GM20431 (cell line): ENCODE data around the gene TTF2.
"Not testable (repeated sequence)": the region's sequence is repeated elsewhere in the genome, so short reads cannot be mapped to it uniquely, and the experiment has no call there.

Source experiments
- in situ Hi-C: fragments of 300-500 bp; cut with MseI, MboI; formaldehyde crosslinking; loops from one replicate; pipeline ENCODE4 v1.15.0; 2020; ENCODE audit warnings: low sequenced_read_pairs; ENCODE audit not compliant: unreplicated experiment

TTF2 gene

DNA sequence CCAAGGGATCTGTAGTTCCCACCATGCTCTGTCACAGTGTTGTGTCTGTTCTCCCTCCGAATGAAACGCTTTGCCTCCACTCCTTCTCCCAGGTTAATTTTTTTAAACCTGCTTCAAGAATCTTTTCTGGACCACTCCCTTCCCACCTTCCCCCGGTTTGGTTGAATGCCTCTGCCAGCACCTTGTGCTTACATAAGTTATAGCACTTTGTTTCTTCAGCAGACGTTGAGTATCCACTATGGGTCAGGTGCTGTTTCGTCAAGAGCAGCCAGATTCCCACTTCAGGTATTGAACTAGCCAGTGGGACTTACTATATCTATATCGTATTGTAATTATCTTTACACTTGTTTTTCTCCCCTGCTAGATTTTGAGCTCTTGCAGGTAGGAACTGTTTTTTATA lies 27.6 kb downstream of the TTF2 start:
- in situ Hi-C loops, result no loop called here

DNA sequence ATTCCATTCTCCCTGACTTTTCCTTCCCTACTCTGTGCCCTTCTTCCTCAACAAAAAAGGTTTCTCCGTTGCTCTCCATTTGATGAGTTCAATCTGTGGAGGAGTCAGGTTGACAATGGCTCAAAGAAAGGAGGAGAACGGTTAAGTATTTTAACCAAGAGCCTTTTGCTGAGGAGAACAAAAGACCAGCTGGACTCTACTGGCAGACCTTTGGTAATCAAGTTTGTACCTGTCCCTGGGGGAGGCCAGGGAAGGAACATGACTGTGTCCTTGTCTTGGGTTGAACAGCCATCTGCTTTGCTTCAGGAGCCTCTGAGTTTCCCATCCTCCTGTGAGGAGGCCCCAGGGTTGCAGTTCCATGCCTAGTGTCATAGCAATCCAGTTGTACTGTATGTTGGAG lies 29.9 kb downstream of the TTF2 start:
- in situ Hi-C loops, result no loop called here

DNA sequence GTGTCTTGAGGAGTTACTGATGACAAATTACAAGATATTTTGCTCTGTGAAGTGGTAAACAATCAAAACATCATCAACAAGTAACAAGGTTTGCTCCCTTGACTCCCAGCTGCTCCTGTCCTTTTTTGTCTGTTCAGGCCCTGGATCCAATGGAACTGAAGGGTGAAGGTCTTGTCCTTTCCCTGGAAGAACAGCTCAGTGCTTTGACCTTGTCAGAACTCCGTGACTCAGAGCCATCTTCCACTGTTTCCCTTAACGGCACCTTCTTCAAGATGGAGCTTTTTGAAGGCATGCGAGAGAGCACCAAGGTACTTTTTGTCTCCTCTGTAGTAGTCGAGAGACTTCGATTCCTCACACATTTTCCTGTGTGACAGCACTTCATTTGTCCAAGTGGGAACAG lies 32.5 kb downstream of the TTF2 start:
- in situ Hi-C loops, result no loop called here

DNA sequence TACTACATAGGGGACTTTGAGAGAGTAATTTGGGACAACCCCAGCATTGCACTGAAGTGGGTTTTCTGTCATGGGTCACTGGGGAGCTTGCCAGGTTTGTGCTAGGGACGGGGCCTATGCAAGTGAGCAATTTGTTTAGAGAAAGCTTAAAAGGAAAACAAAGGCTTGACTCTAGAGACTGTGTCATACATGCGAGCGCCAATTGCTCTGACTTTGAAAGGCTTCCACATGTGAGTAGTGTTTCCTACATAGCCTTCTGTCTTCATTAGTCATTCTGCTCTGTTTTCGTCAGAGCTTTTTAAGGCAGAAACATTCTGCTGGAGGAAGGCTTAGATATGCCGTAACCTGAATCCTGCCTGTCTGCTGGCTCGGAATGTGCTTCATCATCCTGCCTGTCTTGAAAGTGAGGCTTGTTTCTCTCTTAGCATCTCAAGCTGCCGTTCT lies 33.0 kb downstream of the TTF2 start:
- in situ Hi-C loops, result no loop called here

DNA sequence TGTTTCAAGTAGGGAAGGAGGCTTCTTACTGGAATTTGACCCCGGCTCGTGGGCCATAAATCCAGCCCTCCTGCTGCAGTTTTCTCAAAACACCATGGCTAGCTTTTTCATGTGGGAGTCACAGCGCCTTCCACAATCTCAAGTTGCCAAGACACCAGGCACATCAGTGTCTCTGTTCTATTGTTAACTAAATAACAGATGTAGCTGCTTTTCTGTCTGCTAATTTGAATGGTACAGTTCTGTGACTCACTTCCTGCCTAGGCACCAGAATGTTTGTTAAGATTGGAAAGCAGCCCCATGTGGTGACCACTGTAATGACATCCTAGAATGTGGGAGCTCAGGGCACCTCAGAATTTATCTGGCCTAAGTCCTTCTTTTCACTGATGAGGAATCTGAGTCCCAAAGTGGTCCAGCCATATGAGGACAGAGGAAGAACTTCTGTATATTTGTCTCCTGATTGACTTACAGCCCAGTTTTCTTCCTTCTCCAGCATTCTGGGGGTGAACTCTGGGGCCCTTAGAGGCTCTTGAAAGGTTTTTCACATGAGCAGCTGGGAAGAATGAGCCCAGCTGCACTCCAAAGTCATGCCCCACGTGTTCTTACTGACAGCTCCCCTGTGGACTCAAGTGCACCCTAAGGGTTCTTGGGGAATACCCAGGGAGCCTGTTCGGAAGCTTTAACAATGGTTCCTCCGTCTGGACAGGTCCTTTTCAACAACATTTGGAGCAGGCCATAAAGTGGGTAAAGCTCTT lies 33.9 kb downstream of the TTF2 start:
- in situ Hi-C loops, result no loop called here

DNA sequence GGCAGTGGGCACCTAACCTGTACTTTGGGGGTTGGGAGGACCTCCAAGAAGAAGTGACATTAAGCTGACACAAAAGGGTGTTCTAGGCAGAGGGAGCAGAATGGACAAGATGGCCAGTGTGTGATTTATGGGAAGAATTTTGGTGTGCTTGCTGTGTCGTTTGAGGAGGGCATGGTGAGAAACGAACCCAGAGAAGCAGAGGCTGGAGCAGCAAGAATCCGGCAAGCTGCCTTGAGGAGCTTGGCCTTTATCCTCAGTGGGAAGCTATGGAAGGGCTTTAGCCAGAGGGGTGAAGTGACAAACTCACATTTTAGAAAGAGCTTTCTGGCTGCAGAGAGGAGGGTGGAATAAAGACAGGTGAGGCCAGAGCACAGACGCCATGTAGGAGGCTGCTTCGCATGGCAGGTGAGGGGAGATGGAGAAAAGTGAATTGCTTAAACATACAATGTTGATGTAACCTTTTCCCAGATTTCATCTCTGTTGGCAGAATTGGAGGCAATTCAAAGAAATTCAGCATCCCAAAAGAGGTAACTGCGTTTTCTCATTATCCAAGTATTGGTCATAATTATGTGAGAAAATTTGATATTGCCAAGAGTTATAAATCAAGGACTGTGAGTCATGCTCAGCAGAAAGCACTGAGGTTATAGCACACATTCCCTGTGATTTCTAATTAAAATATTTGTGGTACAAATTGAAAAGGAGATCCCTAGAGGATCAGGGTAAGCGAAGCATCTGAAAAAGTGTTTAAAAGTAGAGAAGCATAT lies 34.9 kb downstream of the TTF2 start:
- in situ Hi-C loops, result no loop called here

DNA sequence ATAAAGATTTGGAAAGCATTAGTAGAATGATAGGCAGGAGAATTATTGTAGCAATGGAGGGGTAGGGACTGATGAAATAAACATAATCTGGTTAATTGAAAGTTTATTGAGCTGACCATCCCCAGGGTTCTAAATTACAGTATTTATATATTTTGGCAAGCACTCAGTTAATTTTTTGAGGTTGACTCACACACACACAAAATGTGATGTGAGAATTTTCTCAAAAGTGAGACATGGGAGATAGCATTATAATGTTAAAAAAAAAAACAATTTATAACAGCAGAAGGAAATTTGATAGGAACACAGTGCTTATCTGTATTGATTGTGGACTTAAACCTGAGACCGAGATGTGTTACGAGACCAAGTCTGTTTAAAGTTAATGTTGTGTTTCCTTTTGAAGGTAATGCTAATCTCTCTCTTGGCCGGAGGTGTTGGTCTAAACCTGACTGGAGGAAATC lies 36.9 kb downstream of the TTF2 start:
- in situ Hi-C loops, result no loop called here

DNA sequence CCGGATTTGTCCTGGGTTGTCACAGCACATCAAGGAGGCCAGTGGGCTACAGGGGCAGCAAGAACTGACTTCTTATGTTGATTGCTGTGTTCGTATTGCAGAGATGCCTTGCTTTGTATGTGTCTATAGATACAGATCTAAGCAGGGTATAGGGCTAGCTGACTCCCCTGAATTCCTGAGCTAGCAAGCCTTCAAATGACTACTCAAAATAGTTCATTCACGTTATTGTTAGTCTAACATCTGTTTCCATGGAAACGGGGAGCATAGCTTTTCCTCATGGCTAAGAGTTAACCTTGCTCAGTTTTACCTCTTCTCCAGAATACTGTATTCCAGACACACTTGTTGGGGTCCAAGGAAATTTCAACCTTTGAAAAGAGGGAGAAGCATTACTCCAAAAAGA lies 37.3 kb downstream of the TTF2 start:
- in situ Hi-C loops, result no loop called here

DNA sequence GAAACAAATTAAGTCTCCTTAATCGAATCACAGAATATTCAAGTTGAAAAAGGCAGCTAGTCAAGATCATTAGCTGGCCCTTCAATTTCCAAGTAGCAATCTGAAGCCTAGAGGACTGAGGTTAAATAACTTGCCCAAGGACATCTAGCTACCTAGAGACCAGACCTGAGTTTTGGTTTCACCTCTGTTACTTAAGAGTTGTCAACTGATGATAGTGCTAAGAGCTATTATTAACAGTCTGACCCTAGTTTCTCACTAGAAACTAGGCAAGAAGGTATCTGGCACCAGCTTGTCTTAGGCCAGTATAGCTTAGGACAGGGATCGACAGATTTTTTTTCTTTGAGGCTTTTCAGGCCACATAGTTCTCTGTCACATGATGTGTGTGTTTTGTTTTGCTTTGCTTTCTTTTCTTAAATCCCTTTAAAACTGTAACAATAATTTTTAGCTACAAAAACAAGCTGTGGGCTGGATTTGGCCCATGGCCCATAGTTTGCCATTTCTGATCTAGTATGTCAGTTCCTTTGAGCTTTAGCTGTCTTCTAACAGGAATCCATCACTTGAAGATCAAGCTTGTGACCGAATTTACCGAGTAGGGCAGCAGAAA lies 38.3 kb downstream of the TTF2 start:
- in situ Hi-C loops, result no loop called here

DNA sequence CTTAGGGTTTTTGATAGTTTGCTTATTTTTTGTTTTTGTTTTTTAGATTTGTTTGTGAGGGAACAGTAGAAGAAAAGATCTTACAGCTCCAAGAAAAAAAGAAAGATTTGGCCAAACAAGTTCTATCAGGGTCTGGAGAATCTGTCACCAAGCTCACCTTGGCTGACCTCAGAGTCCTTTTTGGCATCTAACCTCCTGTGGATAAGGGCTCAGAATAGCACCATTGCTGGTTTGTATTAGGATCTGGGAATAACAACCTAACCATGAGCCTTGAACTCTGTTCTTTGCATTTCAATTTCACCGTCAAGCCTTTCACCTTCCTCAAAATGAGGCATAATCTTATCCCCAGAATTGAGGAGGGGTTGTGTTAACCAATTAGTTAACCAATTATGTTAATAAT lies 41.2 kb downstream of the TTF2 start:
- in situ Hi-C loops, result no loop called here

DNA sequence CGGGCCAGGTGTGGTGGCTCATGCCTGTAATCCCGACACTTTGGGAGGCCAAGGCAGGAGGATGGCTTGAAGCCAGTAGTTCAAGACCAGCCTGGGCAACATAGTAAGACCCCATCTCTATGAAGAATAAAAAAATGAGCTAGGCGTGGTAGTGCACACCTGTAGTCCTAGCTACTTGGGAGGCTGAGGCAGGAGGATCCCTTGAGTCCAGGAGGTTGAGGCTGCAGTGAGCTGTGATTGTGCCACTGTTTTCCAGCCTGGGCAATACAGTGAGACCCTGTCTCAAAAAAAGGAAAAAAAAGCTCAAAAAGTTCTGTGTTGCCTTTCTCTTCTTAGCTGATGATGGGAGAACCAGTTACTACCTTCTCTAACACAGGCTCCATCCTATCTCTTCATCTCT lies 41.7 kb downstream of the TTF2 start:
- in situ Hi-C loops, result not testable (repeated sequence)

DNA sequence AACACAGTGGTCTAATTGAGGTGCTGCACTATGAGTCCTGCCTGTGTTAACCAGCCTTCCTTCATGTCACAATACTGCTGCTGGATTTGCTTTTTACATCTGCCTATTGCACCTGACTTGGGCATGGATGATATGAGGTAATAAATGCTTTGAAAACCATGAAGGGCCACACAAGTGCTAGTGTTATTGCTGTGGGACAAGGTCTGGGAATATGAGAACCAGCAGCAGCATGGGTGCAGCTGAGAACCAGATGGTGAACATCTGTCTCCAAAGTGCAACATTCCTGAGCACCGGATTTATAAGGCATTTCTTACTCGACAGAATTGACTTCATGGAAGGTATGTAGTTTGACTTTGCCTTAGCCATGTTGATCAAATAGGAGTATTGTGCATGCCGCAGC lies 44.9 kb downstream of the TTF2 start:
- in situ Hi-C loops, result no loop called here

DNA sequence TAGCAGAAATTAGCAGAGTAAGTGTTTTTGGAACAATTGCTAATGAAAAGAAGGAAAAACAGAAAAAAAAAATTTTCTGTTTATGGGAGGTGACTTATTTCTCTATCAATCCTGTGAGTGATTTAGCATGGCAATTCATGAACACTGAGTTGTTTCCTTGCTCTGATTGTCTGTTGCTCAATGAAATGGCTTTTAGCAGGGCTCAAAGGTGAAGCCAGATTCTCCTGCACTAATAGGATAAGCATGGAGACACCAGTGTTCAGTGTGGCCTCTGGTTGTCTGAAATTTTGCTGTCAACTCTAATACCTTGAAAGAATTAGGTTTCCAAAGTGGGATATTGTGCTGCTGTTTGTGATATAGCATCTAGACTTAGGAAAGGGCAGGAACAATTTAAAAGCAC lies 45.6 kb downstream of the TTF2 start:
- in situ Hi-C loops, result no loop called here

DNA sequence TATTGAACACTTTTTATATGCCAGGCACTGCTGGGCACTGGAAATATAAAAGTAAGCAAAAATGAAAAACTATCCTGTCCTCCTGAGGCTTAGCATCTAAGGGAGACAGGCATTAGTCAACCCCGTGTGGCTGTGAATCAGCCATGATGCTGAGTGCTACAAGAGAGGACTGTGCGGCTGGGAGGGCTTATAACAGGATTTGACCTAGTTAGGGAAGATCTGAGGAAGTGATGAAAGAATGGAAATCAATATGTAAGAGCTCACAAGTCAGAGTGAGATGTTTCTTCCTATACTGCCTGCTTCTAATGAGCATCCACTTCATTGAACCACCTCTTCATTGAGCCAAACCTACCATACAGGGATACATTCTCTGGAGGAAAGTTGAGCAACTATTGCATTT lies 46.4 kb downstream of the TTF2 start:
- in situ Hi-C loops, result no loop called here

DNA sequence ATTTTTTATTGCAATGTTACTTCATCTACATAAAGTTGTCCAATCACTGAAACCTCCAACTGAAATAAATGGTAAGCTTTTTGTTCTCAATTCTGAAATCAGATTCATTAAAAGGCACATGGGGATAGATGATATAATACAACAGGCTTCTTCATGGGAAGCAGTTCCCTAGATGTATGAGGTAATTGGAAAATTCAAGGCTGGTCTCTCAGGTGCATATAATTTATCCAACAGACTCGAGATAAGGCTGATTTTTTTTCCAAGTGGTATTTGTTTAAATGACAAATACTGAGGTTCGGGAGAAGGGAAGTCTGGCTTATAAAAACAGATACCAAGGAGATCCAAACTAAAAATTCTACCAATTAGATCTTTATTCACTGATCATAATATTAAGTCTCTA lies 47.2 kb downstream of the TTF2 start:
- in situ Hi-C loops, result no loop called here

DNA sequence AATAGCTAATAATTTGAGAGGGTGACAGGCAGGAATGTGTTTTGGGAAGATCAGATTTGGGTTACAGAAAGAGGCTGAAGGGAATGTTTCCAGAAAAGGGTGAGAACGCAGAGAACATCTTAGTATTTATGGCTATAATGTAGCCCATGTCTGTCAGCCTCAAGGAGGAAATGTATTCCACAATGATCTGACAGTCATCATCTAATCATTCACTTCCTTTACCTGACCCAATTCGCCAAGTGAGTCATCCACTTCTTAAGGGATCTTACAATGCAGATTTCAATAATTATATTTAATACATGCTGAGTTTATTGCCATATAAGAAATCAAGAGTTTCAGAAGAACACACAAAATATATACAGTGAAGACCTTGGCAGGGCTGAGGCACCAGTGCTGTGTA lies 50.6 kb downstream of the TTF2 start:
- in situ Hi-C loops, result no loop called here

DNA sequence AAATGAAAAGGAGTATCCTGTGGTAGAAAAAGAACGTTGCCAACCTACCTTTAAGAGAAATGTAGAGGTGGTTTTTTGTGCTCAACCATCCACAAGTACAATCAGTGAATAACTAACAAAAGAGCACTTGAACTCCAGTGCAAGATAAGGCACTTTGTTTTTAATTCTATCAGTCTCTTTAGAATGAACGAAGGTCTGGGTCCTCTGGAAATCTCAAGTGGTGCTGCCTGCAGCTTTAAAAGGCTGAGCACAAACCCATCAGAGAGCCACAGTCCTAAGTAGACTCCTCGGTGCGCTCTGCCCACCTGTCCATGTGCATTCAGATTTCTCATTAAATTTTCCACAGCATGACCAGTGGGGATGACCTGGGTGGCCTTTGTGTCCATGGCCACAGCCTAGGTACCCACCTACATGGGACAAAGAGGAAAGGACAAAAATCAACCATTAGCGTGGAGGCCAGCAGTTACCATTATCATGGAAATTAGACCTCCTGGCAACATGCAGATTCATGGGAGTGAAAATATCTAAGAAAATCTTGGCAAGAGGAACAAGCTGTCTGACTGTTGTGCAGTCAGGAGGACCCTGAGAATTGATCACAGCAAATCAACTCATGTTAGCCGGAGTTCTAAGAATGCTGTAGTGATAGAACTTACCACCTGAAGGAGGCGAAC lies 52.1 kb downstream of the TTF2 start:
- in situ Hi-C loops, result no loop called here

DNA sequence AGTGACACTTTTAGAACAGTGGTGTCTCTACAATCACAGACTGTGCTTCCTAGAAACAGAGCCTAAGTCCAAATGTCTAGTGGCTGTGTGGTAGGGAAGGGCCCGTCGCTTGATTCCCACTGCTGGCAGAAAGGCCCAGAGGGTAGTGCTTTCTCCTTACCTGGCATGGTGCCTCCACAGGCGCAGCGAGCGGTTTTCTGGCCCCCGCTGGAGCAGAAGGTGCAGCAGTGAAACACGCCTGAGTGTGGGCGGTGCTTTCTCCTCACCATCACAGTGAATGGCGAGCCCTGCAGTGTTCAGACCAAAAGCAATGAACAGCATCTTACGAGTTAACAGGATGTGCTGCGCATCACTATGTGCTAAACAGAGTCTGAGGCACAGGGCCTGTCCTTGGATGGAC lies 53.1 kb downstream of the TTF2 start:
- in situ Hi-C loops, result no loop called here

DNA sequence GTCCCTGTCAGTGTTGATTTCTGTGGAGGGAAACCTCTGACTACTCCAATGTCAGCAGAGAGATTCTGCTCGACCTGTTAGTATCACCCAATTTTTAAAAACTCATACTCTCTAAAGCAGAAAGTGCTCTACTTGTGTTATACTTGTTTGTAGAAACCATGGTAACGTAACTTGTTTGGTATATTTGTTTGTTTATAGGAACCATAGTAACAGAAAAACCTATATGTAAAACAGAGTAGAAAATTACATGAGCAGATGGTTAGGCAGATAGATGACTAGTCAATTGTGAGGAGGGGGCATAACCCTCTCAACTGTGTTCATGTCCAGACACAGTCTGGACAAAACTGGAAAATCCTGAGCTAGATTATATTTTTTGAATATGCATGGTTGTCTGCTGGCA lies 54.8 kb downstream of the TTF2 start:
- in situ Hi-C loops, result no loop called here

DNA sequence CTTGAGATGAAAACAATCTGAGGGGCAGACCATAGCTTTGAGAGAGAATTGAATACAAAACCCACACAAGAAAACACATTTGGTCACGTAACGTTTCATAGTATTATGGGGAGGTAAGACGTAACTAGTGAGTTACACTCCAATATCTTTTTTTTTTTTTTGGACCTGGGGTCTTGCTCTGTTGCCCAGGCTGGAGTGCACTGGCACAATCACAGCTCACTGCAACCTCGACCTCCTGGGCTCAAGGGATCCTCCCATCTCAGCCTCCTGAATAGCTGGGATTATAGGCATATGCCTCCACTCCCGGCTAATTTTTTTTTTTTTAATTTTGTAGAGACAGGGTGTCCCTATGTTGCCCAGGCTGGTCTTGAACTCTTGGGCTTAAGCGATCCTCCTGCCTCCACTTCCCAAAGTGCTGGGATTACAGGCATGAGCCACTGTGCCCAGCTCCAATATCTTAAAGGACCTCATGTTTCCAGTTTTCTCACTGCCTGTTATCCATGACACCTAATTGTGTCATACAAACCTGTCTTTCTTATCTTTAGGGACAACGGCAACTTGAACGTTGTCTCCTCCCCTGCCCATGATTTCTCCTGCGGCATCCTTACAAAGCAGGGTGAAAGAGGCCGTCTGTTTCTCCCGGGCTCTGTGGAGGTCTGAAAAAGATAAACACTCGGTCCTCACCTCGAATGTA lies 56.1 kb downstream of the TTF2 start:
- in situ Hi-C loops, result no loop called here
